Stimulated activated CD4-positive, alpha-beta T cell treated with anti-CD3 and anti-CD28 coated beads, Interleukin-12 subunit alpha, Interleukin-12 subunit beta, amount 100 ng/mL, for 24 hours (primary cell): Measurements from ENCODE around the gene LDHD.

Experiments
- DNase-seq, 2 experiments: peaks; one replicate each; pipeline ENCODE4 v3.0.0-alpha.2; 2020; ENCODE audit warnings: low read depth in 2 of 2

Gene LDHD

GRCh38 chr16:75081179-75081859, 35.3 kb downstream of the LDHD start:
- no peak for DNase-seq

- DNase-seq, result no peak
These were observed 36.2 kb downstream of the LDHD start for GRCh38 chr16:75080205-75081029.

GRCh38 chr16:75079346-75079926, 37.1 kb downstream of the LDHD start:
- DNase-seq, result no peak

- DNase-seq, result no peak
These were observed 37.7 kb downstream of the LDHD start for GRCh38 chr16:75078886-75079285.

GRCh38 chr16:75075688-75076268, 40.8 kb downstream of the LDHD start:
- no peak for DNase-seq

GRCh38 chr16:75074920-75075687, 41.5 kb downstream of the LDHD start:
- DNase-seq, result peak; percentile 39 to 64

- DNase-seq, result no peak
These were observed 42.2 kb downstream of the LDHD start for GRCh38 chr16:75074304-75074793.

GRCh38 chr16:75073545-75074303, 42.9 kb downstream of the LDHD start:
- no peak for DNase-seq

- no peak for DNase-seq
These were observed 44.2 kb downstream of the LDHD start for GRCh38 chr16:75072239-75072947.

GRCh38 chr16:75071621-75072020, 45.0 kb downstream of the LDHD start:
- DNase-seq, result no peak

GRCh38 chr16:75070012-75070841, 46.4 kb downstream of the LDHD start:
- DNase-seq, result no peak

- no peak for DNase-seq
These were observed 48.2 kb downstream of the LDHD start for GRCh38 chr16:75068085-75069031.

- DNase-seq, result no peak
These were observed 49.6 kb downstream of the LDHD start for GRCh38 chr16:75066861-75067447.

GRCh38 chr16:75065521-75066149, 50.9 kb downstream of the LDHD start:
- DNase-seq, result no peak

- no peak for DNase-seq
These were observed 51.5 kb downstream of the LDHD start for GRCh38 chr16:75065149-75065505.

- no peak for DNase-seq
These were observed 52.0 kb downstream of the LDHD start for GRCh38 chr16:75064403-75065148.
